Liver (tissue), 3 donors: ENCODE data around the gene SH3PXD2B.

Experiments
- CTCF ChIP-seq: fragments of 150-350 bp; IDR thresholded peaks from 2 replicates; pipeline ENCODE4 v1.5.1; 2017; ENCODE audit warnings: improper control_type of control experiment, low read depth, low read length; ENCODE audit not compliant: missing input control
- TAF1 ChIP-seq: conservative IDR thresholded peaks from 2 replicates; pipeline ENCODE4 v1.6.1; 2016; ENCODE audit warnings: antibody characterized with exemption, mild to moderate bottlenecking
- donor health status: healthy.
- donor health status: healthy.

GRCh38 chr5:172361566-172362238 is 92.6 kb downstream of the SH3PXD2B start:
- no peak for TF ChIP-seq TAF1
- no peak for TF ChIP-seq CTCF
